C4-2B (cell line): ENCODE results near the gene CDA.
A peak's percentile ranks its signal among the peaks of the same experiment; 100 is the strongest.

Experiments
- H3K27ac ChIP-seq: fragments of 450-650 bp; 2 replicates; pipeline ENCODE4 v1.5.1; 2017
- ZFX ChIP-seq: fragments of 450-650 bp; IDR thresholded peaks from 2 replicates; pipeline ENCODE4 v1.6.1; 2017
- TF ChIP-seq, protein P1 (sequence below): fragments of 450-650 bp; conservative IDR thresholded peaks from 2 replicates; pipeline ENCODE4 v1.5.1; 2017; ENCODE audit warnings: mild to moderate bottlenecking

Gene CDA

DNA sequence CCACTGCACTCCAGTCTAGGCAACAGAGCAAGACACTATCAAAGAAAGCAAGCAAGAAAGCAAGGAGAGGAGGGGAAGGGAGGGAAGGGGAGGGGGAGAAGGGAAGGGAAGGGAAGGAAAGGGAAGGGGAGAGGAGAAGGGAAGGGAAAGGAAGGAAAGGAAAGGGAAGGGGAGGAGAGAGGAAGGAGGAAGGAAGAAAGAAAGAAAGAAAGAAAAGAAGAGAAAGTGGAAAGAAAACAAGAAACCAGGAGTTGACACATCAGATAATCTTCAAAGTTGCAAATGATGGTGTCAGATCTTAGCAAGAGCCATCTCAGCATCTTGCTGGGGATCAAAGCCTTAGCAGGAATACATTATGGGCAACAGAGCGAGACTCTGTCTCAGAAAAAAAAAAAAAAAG lies 14.9 kb upstream of the CDA start:
- no peak overlapping the region for H3K27ac ChIP-seq
- no peak for TF ChIP-seq ZFX
- TF ChIP-seq, protein P1, sequence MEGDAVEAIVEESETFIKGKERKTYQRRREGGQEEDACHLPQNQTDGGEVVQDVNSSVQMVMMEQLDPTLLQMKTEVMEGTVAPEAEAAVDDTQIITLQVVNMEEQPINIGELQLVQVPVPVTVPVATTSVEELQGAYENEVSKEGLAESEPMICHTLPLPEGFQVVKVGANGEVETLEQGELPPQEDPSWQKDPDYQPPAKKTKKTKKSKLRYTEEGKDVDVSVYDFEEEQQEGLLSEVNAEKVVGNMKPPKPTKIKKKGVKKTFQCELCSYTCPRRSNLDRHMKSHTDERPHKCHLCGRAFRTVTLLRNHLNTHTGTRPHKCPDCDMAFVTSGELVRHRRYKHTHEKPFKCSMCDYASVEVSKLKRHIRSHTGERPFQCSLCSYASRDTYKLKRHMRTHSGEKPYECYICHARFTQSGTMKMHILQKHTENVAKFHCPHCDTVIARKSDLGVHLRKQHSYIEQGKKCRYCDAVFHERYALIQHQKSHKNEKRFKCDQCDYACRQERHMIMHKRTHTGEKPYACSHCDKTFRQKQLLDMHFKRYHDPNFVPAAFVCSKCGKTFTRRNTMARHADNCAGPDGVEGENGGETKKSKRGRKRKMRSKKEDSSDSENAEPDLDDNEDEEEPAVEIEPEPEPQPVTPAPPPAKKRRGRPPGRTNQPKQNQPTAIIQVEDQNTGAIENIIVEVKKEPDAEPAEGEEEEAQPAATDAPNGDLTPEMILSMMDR, result no peak

DNA sequence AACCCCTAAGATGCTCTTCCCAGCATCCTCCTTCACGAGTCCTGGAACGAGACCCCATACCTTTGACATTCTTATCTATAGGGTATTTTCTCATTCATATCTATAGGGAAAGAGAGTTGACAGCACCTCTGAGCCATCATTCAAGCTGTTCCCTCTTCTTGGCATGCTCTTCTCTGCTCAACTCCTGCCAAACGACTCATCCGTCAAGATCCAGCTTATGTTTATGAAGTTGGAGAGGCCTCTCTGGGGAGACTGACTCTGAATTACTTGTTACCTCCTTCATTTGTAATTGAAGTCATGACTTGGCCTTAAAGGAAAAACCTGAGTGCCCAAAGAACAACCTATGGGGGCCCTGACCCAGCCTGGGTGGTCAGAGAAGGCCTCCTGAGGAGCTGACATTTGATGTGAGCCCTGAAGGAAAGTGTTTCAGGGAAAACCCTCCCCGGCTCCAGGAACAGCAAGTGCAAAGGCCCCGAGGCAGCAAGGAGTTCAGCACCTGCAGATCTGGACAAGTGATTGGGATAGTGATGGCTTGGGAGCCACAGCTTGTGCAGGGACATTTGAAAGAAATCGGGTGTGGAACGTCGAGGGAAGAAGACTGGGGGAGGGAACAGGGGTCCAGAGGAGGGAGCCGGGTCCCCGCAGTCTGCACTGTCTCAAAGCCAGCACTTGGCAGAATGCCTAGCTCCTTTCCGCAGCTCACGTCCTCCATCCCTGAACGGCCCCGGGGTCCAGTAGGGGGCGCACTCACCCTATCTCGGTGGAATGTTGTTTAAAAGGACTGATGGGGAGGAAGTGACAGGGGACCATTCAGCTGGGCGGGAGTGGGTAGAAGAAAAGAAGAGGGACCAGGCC lies 14.0 kb upstream of the CDA start:
- TF ChIP-seq ZFX, result no peak
- TF ChIP-seq, protein P1, result peak; percentile 65
- no peak overlapping the region for H3K27ac ChIP-seq

DNA sequence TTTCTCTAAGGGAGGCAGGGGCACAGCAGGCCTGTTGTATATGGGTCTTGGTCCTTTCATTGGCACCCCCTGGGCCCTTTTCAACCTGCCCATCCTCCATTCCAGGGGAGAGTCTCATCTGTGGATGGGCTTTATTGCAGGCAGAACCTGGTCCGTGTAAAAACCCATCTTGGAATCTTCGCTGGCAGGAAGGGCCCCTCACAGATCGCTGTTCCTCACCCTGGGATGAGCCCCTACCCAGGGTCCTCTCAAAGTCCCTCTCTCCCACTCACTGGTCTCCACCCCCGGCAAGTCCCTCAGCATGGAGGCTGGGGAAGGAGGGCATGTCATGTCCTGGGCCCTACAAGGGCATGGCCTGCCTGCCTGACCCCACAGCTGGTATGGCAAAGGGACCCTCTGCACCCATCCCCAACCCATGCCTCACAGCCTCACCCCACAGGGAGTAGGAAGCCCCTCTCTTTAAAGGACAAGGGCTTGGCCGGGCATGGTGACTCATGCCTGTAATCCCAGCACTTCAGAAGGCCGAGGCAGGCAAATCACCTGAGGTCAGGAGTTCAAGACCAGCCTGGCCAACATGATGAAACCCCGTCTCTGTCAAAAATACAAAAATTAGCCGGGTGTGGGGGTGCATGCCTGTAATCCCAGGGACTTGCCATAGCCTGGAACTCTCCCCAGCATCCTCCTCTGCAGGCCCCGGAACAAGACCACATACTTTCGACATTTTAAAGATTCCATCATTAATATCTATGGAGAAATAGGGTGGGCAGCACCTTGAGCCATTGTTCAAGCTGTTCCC lies 13.2 kb upstream of the CDA start:
- TF ChIP-seq, protein P1, result peak; percentile 37
- TF ChIP-seq ZFX, result no peak
- no peak overlapping the region for H3K27ac ChIP-seq

DNA sequence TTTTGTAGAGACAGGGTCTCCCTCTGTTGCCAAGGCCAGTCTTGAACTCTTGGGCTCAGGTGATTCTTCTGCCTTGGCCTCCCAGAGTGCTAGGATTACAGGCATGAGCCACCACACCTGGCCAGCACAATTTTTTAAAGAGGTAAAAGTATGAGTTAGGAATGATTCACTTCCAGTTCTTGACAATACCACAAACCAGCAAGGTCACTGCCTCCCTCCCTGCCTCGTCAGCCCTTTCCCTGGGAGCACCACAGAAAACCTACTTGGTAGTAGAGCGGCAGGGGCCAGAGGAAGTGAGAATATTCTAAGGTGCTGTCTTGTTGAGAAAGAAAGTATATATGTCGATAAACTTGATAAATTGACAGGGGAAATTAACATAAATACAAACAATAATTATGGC lies 10.8 kb upstream of the CDA start:
- H3K27ac ChIP-seq, result no peak overlapping the region
- TF ChIP-seq ZFX, result no peak
- TF ChIP-seq, protein P1, result no peak

DNA sequence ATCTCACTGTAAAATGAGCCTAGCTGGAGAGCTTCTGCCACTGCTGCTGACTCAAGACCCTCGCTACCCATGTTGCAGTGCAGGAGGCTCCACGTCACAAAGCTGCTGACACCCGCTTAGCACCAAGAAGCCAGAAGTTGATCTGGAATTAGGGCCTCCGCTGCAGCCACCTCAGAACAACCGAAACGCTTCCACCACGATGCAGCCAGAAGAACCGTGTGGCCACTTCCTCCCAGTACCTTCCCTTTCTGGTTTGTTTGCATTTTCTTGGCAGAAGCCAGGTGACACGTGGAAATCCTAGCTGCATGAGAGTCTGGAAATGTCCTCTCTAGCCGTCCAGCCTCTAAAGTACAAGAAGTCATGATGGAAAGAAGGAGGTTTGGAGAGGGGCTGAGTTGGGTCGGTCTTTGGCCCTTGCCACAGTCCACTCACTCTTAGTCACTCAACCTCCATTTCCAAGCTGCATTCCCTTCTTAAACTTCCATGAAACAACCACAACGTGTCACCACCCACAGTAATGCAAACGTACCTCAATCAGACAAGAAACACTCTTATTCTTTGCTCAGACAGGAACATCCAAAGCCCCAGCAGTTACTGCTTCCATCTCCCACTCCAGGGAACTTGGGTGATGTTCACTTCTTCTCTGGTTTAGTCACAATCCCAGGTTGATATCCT lies 10.0 kb upstream of the CDA start:
- no peak overlapping the region for H3K27ac ChIP-seq
- TF ChIP-seq, protein P1, result no peak
- no peak for TF ChIP-seq ZFX

DNA sequence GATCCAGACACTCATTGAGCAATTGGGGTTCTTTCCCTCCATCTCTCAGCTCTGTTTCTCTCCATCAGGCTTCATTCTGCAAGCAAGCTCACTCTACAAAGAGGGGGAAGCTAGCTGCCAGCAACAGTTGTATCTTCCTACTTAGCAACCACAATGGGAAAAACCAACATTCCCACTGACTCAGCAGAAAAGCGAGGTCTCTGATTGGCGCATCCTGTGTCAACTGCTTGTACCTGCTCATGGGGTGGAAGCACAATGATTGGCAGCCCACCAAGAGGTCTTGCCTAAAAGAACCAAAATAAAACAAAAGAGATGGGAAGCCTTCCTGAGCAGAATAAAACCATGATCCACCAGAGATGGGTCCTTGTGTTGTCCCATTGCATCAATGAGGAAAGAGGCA lies 4.0 kb upstream of the CDA start:
- H3K27ac ChIP-seq, result no peak overlapping the region
- no peak for TF ChIP-seq ZFX

DNA sequence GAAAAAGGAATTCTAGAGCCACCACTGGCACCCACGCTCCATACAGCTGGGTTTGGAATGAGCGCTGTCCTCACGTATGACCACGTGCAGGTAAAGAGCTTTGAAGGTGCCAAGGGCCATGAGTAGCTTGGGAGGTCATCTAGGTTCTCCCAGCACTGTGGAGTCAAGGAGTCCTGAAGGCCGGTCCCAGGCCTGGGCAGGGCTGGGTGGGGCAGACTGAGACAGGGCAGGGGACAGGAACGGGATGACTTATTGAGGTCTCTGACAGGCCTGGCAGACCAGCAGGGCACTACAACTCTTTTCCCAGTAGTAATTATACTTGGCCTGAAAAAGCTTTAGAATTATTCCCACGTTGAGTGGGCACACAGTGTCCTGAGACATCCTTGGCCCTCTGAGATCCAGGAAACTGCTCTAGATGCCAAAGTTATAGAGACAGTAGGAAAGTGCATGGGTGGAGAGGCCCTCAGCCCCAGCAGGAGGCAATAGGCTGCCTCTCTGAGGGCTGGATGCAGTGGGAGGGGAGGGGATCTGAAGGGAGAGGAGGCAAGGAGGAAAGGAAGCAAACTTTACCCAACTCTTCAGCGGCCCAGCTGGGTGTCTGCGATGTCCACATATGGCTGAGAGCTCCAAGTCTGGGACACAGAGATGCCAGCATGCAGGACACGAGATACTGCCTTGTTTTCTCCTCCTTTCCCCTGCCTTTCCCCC lies 1.8 kb upstream of the CDA start:
- TF ChIP-seq, protein P1, result no peak
- TF ChIP-seq ZFX, result no peak
- no peak overlapping the region for H3K27ac ChIP-seq
